Hepatocyte (in vitro differentiated cells): ENCODE measurements around the gene RAF1. TPM values are rescaled to one million over a fixed set of nuclear protein-coding genes. Genes with fewer than 3 reads are reported as not detected.

Source experiments
- DNase-seq: peaks from one replicate; pipeline ENCODE4 v3.0.0-alpha.2; 2016; ENCODE audit warnings: low spot score
- H2AFZ ChIP-seq: fragments of 200-600 bp; sonication (generic); 2 replicates; pipeline ENCODE4 v1.6.0; 2016; ENCODE audit warnings: antibody characterized with exemption, mild to moderate bottlenecking
- H3K27ac ChIP-seq: fragments of 200-600 bp; sonication (generic); 2 replicates; pipeline ENCODE4 v1.5.1; 2016; ENCODE audit warnings: mild to moderate bottlenecking
- H3K27me3 ChIP-seq: fragments of 200-600 bp; sonication (generic); 2 replicates; pipeline ENCODE4 v1.6.1; 2016
- H3K36me3 ChIP-seq: fragments of 200-600 bp; sonication (generic); replicated peaks from 2 replicates; pipeline ENCODE4 v1.5.1; 2016; ENCODE audit warnings: low read depth; ENCODE audit not compliant: insufficient read depth
- H3K4me1 ChIP-seq: fragments of 200-600 bp; sonication (generic); 2 replicates; pipeline ENCODE4 v1.5.1; 2016; ENCODE audit warnings: mild to moderate bottlenecking, moderate library complexity; ENCODE audit not compliant: insufficient read depth
- H3K4me2 ChIP-seq: fragments of 200-600 bp; sonication (generic); 2 replicates; pipeline ENCODE4 v1.6.0; 2016
- H3K4me3 ChIP-seq: fragments of 200-600 bp; sonication (generic); 2 replicates; pipeline ENCODE4 v1.5.1; 2016; ENCODE audit warnings: mild to moderate bottlenecking
- H3K79me2 ChIP-seq: fragments of 200-600 bp; sonication (generic); 2 replicates; pipeline ENCODE4 v1.6.0; 2017; ENCODE audit warnings: mild to moderate bottlenecking
- H3K9me2 ChIP-seq: fragments of 200-600 bp; sonication (generic); replicated peaks from 2 replicates; pipeline ENCODE4 v1.6.0; 2017; ENCODE audit warnings: mild to moderate bottlenecking; ENCODE audit not compliant: insufficient read depth
- H3K9me3 ChIP-seq: fragments of 200-600 bp; sonication (generic); 2 replicates; pipeline ENCODE4 v1.5.1; 2016; ENCODE audit warnings: low read depth, mild to moderate bottlenecking
- H4K20me1 ChIP-seq: fragments of 200-600 bp; sonication (generic); 2 replicates; pipeline ENCODE4 v1.6.0; 2016; ENCODE audit warnings: mild to moderate bottlenecking; ENCODE audit not compliant: insufficient read depth, poor library complexity, severe bottlenecking
- EZH2 ChIP-seq: fragments of 200-600 bp; sonication (generic); IDR thresholded peaks from 2 replicates; pipeline ENCODE4 v1.6.1; 2016; ENCODE audit warnings: antibody characterized with exemption, mild to moderate bottlenecking, borderline replicate concordance
- EZH2phosphoT487 ChIP-seq: fragments of 200-600 bp; sonication (generic); IDR thresholded peaks from one replicate; pipeline ENCODE4 v1.6.1; 2018; ENCODE audit warnings: antibody characterized with exemption, mild to moderate bottlenecking, low read depth, moderate library complexity; ENCODE audit not compliant: unreplicated experiment, severe bottlenecking
- WGBS: methylation state at CpG from one replicate; pipeline ENCODE4 v1.1.6; 2016; ENCODE audit warnings: low lambda C conversion rate; ENCODE audit errors: missing lambda C conversion rate; 5-methylcytosine and 5-hydroxymethylcytosine counted together
- polyA plus RNA-seq: library from polyadenylated mRNA; unstranded; fragments of >200 nt; fragmentation: Nextera tagmentation; extraction: Ambion mirVana; gene quantifications from 2 replicates; pipeline ENCODE4 v1.2.1, GENCODE V29; 2016
- total RNA-seq: library from RNA; depleted of rRNA; stranded (reverse); fragments of >200 nt; gene quantifications from 2 replicates; pipeline ENCODE4 v1.2.3, GENCODE V29; 2014
- TF ChIP-seq, protein P1 (sequence below): fragments of 200-600 bp; sonication (generic); IDR thresholded peaks from 2 replicates; pipeline ENCODE4 v1.5.1; 2016; ENCODE audit warnings: antibody characterized with exemption, mild to moderate bottlenecking; ENCODE audit not compliant: poor library complexity

RAF1 gene
- total and polyA plus RNA-seq, 2 experiments from 2014 or later, result 79.8 to 118 TPM

DNA sequence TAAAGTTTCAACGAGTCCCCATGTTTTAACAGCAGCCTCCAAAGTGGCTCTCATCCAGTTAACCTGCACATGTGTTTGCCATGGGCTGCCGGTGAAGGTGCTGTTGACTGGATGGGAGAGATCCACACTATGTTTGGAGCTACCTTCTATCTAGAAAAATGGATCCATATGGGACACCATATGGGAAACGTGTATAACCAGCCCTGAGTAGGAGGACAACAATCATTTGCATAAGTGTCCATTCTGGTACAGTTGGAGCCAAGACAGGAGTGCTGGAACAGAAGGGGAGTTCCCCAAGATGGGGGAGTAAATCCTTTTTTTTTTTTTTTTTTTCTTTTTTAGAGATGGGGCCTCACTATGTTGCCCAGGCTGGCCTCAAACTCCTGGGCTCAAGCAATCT, 70.4 kb downstream of the RAF1 start:
- WGBS, result 99% methylated on average over 3 of the region's 3 CpGs
- H3K36me3 ChIP-seq, result peaks cover 6% of the 10 kb centered on the region
- no peaks in the 10 kb centered on the region for H4K20me1 ChIP-seq
- TF ChIP-seq EZH2phosphoT487 (no peak), EZH2 (no peak)
- TF ChIP-seq, protein P1, sequence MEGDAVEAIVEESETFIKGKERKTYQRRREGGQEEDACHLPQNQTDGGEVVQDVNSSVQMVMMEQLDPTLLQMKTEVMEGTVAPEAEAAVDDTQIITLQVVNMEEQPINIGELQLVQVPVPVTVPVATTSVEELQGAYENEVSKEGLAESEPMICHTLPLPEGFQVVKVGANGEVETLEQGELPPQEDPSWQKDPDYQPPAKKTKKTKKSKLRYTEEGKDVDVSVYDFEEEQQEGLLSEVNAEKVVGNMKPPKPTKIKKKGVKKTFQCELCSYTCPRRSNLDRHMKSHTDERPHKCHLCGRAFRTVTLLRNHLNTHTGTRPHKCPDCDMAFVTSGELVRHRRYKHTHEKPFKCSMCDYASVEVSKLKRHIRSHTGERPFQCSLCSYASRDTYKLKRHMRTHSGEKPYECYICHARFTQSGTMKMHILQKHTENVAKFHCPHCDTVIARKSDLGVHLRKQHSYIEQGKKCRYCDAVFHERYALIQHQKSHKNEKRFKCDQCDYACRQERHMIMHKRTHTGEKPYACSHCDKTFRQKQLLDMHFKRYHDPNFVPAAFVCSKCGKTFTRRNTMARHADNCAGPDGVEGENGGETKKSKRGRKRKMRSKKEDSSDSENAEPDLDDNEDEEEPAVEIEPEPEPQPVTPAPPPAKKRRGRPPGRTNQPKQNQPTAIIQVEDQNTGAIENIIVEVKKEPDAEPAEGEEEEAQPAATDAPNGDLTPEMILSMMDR, result no peak
- no peaks in the 10 kb centered on the region for H3K27me3 ChIP-seq
- DNase-seq, result no peak
- no peak overlapping the region for H3K4me3 ChIP-seq
- no peaks in the 10 kb centered on the region for H3K9me2 ChIP-seq
- H2AFZ ChIP-seq, result no peak overlapping the region
- H3K4me2 ChIP-seq, result no peak overlapping the region
- H3K27ac ChIP-seq, result no peak overlapping the region
- H3K79me2 ChIP-seq, result no peaks in the 10 kb centered on the region
- H3K4me1 ChIP-seq, result no peaks in the 10 kb centered on the region
- H3K9me3 ChIP-seq, result no peaks in the 10 kb centered on the region

DNA sequence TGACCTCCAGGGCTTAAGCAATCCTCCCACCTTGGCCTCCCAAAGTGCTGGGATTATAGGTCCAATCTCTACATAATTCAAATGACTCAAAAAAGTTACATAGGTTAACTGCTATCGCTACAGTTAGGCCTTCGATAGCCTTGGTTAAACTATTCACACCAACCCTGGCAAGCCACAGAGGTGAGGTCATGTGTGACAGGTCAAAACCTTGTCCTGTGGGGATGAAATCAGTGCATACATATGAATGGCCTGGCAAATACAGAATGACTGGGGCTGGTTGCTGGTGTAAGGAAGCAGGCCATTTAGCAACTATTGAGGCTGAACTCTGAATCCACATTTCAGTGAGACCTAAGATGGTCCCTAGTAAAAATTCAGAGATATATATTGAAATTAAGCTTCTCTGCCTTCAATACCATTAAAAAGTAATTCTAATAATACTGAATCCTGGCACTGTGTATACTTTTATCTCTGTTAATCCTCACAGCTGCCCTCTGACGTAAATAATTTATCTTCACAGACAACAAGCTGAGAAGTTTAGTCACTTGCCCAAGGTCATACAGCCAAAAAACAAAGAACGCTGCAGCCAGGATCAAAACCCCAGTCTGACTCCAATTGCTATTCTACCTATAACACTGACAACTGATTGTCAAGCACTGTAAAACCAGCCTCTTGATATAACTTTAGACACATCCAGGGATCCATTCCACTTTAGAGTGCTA, 71.8 kb downstream of the RAF1 start:
- no peaks in the 10 kb centered on the region for H4K20me1 ChIP-seq
- H3K4me1 ChIP-seq, result no peaks in the 10 kb centered on the region
- H3K4me2 ChIP-seq, result no peak overlapping the region
- WGBS, result 88% methylated on average over 4 of the region's 4 CpGs
- no peaks in the 10 kb centered on the region for H3K9me3 ChIP-seq
- no peaks in the 10 kb centered on the region for H3K27me3 ChIP-seq
- DNase-seq, result no peak
- H3K4me3 ChIP-seq, result no peak overlapping the region
- H3K79me2 ChIP-seq, result peaks cover 2% of the 10 kb centered on the region
- no peaks in the 10 kb centered on the region for H3K9me2 ChIP-seq
- no peak for TF ChIP-seq EZH2phosphoT487
- TF ChIP-seq EZH2, result no peak
- TF ChIP-seq, protein P1, result no peak
- no peak overlapping the region for H2AFZ ChIP-seq
- no peaks in the 10 kb centered on the region for H3K36me3 ChIP-seq
- H3K27ac ChIP-seq, result no peak overlapping the region

DNA sequence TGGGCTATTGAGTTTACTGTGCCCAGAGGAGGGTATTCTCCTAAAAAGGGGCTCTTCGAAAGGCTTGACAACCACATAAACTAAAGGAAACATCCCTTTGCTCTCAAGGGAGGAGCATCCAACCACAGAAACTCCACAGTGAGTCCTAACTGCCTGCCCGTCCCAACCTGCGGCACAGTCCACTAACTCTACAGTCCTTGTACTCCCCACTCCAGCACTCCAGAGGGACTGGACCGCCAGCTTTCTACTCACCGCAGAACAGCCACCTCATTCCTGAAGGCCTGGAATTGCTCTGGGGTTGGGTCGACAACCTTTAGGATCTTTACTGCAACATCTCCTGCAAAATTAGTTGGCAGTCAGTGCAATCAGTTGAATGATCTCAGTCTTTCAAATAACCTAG, 72.5 kb downstream of the RAF1 start:
- Histone ChIP-seq H2AFZ (no peak overlapping the region), H3K4me1 (no peaks in the 10 kb centered on the region), H3K27me3 (no peaks in the 10 kb centered on the region), H4K20me1 (no peaks in the 10 kb centered on the region), H3K27ac (no peak overlapping the region), H3K36me3 (no peaks in the 10 kb centered on the region), H3K9me3 (no peaks in the 10 kb centered on the region), H3K9me2 (no peaks in the 10 kb centered on the region), H3K79me2 (peaks cover 2% of the 10 kb centered on the region), H3K4me2 (no peak overlapping the region), H3K4me3 (no peak overlapping the region)
- no peak for DNase-seq
- TF ChIP-seq, protein P1, result no peak
- TF ChIP-seq EZH2, result no peak
- TF ChIP-seq EZH2phosphoT487, result no peak
- WGBS, result 95% methylated on average over 6 of the region's 6 CpGs

DNA sequence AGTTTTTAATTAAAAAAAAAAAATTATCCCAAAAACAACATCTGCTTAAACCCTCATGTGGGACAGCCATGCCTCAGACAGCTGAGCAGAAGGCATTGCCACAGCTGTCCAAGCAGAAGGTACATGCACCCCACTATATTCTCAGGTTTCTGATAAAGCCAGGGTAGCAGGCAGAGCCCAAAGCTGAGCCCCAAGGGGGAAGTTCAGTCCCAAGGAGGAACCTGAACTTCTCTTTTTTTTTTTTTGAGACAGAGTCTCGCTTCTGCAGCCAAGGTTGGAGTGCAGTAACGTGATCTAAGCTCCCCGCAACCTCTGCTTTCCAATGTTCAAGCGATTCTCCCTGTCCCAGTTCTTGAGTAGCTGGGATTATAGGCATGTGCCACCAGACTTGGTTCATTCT, 73.8 kb downstream of the RAF1 start:
- WGBS, result 94% methylated on average over 2 of the region's 4 CpGs
- Histone ChIP-seq H4K20me1 (no peaks in the 10 kb centered on the region), H3K4me3 (no peak overlapping the region), H3K9me3 (no peaks in the 10 kb centered on the region), H3K9me2 (no peaks in the 10 kb centered on the region), H3K36me3 (no peaks in the 10 kb centered on the region), H3K4me1 (no peaks in the 10 kb centered on the region), H3K27me3 (no peaks in the 10 kb centered on the region), H2AFZ (no peak overlapping the region), H3K27ac (no peak overlapping the region), H3K4me2 (no peak overlapping the region), H3K79me2 (peaks cover 2% of the 10 kb centered on the region)
- no peak for DNase-seq
- no peak for TF ChIP-seq EZH2
- no peak for TF ChIP-seq EZH2phosphoT487
- TF ChIP-seq, protein P1, result no peak
